IPS DF 6.9 (cell line): Measurements from ENCODE around the gene CCDC91.
"Not testable (repeated sequence)": the region's sequence is repeated elsewhere in the genome, so short reads cannot be mapped to it uniquely, and the experiment has no call there.

Experiments used
- DNase-seq: peaks from one replicate; pipeline ENCODE4 v3.0.0-alpha.2; 2013; ENCODE audit warnings: low read depth, low spot score
- H3K27ac ChIP-seq: one replicate; pipeline ENCODE4 v1.5.1; 2013; ENCODE audit warnings: low read length, control low read depth
- H3K27me3 ChIP-seq: 2 replicates; pipeline ENCODE4 v1.6.1; 2013; ENCODE audit warnings: mild to moderate bottlenecking, low read length; ENCODE audit not compliant: control insufficient read depth, insufficient read depth
- H3K36me3 ChIP-seq: 2 replicates; pipeline ENCODE4 v1.6.1; 2013; ENCODE audit warnings: low read length; ENCODE audit not compliant: control insufficient read depth, insufficient read depth
- H3K4me1 ChIP-seq: 2 replicates; pipeline ENCODE4 v1.6.1; 2013; ENCODE audit warnings: low read length; ENCODE audit not compliant: control insufficient read depth, insufficient read depth
- H3K4me3 ChIP-seq: 2 replicates; pipeline ENCODE4 v1.5.1; 2013; ENCODE audit warnings: mild to moderate bottlenecking, low read length
- H3K9me3 ChIP-seq: 2 replicates; pipeline ENCODE4 v1.6.1; 2013; ENCODE audit warnings: low read length, inconsistent platforms; ENCODE audit not compliant: control insufficient read depth, insufficient read depth
- WGBS: extraction: QIAGEN DNeasy Blood & Tissue Kit; methylation state at CpG from one replicate; pipeline ENCODE4 v1.1.7; 2013; ENCODE audit warnings: mixed read lengths, missing lambda C conversion rate; ENCODE audit not compliant: insufficient read length, insufficient coverage; 5-methylcytosine and 5-hydroxymethylcytosine counted together

CCDC91 gene

GRCh38 chr12:28479097-28479496 is 288.8 kb downstream of the CCDC91 start:
- H3K4me3 ChIP-seq, H3K27ac ChIP-seq, H3K9me3 ChIP-seq, DNase-seq, H3K27me3 ChIP-seq, H3K36me3 ChIP-seq, H3K4me1 ChIP-seq: not testable (repeated sequence)
- WGBS: no CpG with 5 or more reads among the region's 1 CpG

GRCh38 chr12:28479683-28480082 is 289.4 kb downstream of the CCDC91 start:
- Histone ChIP-seq H3K36me3 (no peaks in the 10 kb centered on the region), H3K4me1 (no peaks in the 10 kb centered on the region), H3K27me3 (no peaks in the 10 kb centered on the region), H3K4me3 (no peak overlapping the region), H3K27ac (no peak overlapping the region), H3K9me3 (no peaks in the 10 kb centered on the region)
- DNase-seq: no peak
- WGBS: no CpG with 5 or more reads among the region's 1 CpG

GRCh38 chr12:28484156-28484555 is 293.9 kb downstream of the CCDC91 start:
- no peaks in the 10 kb centered on the region; the same call in 1 of the 2 replicates for H3K4me1 ChIP-seq
- WGBS: no CpG with 5 or more reads among the region's 1 CpG
- no peak for DNase-seq
- no peak overlapping the region for H3K4me3 ChIP-seq
- no peaks in the 10 kb centered on the region for H3K27me3 ChIP-seq
- H3K27ac ChIP-seq: no peak overlapping the region
- no peaks in the 10 kb centered on the region for H3K36me3 ChIP-seq
- no peaks in the 10 kb centered on the region for H3K9me3 ChIP-seq

DNA sequence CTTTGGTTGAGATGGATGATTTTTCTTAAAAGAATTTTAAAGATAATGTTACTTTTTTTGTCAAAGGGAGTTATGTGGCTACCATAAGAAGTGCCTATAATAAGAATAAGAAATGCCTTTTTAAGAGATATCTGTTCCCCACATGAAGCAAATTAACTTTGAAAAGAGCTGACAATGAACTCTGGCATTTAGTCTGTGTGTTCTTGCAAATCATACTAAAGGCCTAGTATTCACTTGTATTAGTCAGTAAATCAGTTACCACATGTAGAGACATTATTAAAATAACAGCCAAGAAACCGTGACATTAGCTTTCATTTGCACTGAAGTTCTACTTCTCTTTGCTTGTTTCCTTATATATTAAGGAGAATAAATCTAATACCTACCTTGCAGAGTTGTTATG is 296.3 kb downstream of the CCDC91 start:
- DNase-seq: no peak
- H3K4me3 ChIP-seq: no peak overlapping the region

GRCh38 chr12:28489246-28489645 is 299.0 kb downstream of the CCDC91 start:
- no CpG with 5 or more reads among the region's 2 CpGs for WGBS
- no peak for DNase-seq
- Histone ChIP-seq H3K9me3 (no peaks in the 10 kb centered on the region), H3K4me3 (no peak overlapping the region), H3K36me3 (no peaks in the 10 kb centered on the region), H3K27ac (no peak overlapping the region), H3K27me3 (no peaks in the 10 kb centered on the region), H3K4me1 (no peaks in the 10 kb centered on the region; the same call in 1 of the 2 replicates)

More for the DNA sequence above, 296.3 kb downstream of the CCDC91 start:
- Histone ChIP-seq H3K4me1 (no peaks in the 10 kb centered on the region; the same call in 1 of the 2 replicates), H3K36me3 (no peaks in the 10 kb centered on the region), H3K27ac (no peak overlapping the region), H3K27me3 (no peaks in the 10 kb centered on the region), H3K9me3 (no peaks in the 10 kb centered on the region)
- WGBS: no CpG with 5 or more reads among the region's 1 CpG

- no peak overlapping the region for H3K27ac ChIP-seq
- no peaks in the 10 kb centered on the region for H3K36me3 ChIP-seq
- DNase-seq: no peak
- H3K4me1 ChIP-seq: peaks cover 4% of the 10 kb centered on the region; the same call in 1 of the 2 replicates
- H3K4me3 ChIP-seq: no peak overlapping the region
- H3K9me3 ChIP-seq: no peaks in the 10 kb centered on the region
- no peaks in the 10 kb centered on the region for H3K27me3 ChIP-seq
Measured at GRCh38 chr12:28497889-28498411, 307.7 kb downstream of the CCDC91 start.

GRCh38 chr12:28498850-28499249 is 308.6 kb downstream of the CCDC91 start:
- WGBS: no CpG with 5 or more reads among the region's 1 CpG
- no peaks in the 10 kb centered on the region for H3K36me3 ChIP-seq
- H3K27me3 ChIP-seq: no peaks in the 10 kb centered on the region
- H3K9me3 ChIP-seq: no peaks in the 10 kb centered on the region
- DNase-seq: no peak
- H3K4me3 ChIP-seq: no peak overlapping the region
- H3K4me1 ChIP-seq: peaks cover 4% of the 10 kb centered on the region; the same call in 1 of the 2 replicates
- H3K27ac ChIP-seq: no peak overlapping the region

DNA sequence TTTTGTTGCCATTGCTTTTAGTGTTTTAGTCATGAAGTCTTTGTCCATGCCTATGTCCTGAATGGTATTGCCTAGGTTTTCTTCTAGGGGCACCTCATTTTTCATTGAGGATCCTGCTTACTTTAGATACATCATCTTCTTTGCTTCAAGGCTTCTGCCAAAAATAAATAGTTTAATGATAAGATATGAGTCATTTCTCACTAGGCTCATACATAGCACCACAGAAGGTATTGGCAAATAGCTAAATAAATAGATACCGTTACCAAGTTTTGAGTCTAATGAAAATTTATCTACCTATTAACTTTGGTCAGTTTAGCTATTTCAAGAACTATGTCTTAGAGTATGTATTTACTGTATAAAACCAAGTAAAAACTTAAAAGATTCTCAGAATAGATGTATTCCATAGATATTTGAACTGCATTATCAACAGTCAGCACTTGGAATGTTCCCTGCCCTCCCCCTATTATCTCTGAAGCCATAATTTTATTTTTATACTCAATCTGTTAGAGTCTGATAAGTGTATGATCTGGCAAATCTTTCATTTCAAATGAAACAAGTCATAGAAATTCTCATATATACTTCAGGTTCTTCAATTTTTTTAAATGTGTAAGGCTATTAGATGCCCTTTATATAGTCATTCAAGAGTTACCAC is 310.2 kb downstream of the CCDC91 start:
- Histone ChIP-seq H3K9me3 (no peaks in the 10 kb centered on the region), H3K27ac (no peak overlapping the region), H3K27me3 (no peaks in the 10 kb centered on the region), H3K36me3 (no peaks in the 10 kb centered on the region), H3K4me1 (peaks cover 1% of the 10 kb centered on the region; the same call in 1 of the 2 replicates), H3K4me3 (no peak overlapping the region)
- DNase-seq: no peak
- no CpG with 5 or more reads among the region's 1 CpG for WGBS

- H3K27me3 ChIP-seq: no peaks in the 10 kb centered on the region
- no peaks in the 10 kb centered on the region for H3K4me1 ChIP-seq
- no peak overlapping the region for H3K4me3 ChIP-seq
- H3K9me3 ChIP-seq: no peaks in the 10 kb centered on the region
- H3K36me3 ChIP-seq: no peaks in the 10 kb centered on the region
- no peak for DNase-seq
- H3K27ac ChIP-seq: no peak overlapping the region
Measured at GRCh38 chr12:28506271-28506670, 316.0 kb downstream of the CCDC91 start.

DNA sequence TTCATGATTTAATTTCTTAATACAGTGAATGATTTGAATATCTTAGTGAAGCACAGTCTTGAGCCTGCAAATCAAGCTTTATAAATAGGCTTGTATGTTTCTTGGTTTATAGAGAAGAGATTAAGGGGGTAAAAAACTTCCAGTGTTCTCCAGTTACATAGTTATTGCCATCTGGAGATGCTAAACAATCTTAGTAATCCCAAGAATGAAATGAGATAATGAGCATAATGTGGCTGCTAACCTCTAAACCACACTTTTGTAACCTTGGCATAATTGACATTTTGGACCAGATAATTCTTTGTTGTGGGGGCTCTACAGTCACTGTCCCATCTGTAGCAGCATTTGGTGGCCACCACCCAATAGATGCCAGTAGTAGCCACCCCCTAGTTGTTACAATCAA is 316.8 kb downstream of the CCDC91 start:
- DNase-seq: no peak
- Histone ChIP-seq H3K9me3 (no peaks in the 10 kb centered on the region), H3K4me3 (no peak overlapping the region), H3K36me3 (no peaks in the 10 kb centered on the region), H3K27ac (no peak overlapping the region), H3K27me3 (no peaks in the 10 kb centered on the region), H3K4me1 (no peaks in the 10 kb centered on the region)

GRCh38 chr12:28507867-28508266 is 317.6 kb downstream of the CCDC91 start:
- Histone ChIP-seq H3K27me3 (no peaks in the 10 kb centered on the region), H3K27ac (no peak overlapping the region), H3K4me3 (no peak overlapping the region), H3K36me3 (no peaks in the 10 kb centered on the region), H3K4me1 (no peaks in the 10 kb centered on the region), H3K9me3 (no peaks in the 10 kb centered on the region)
- no CpG with 5 or more reads among the region's 3 CpGs for WGBS
- no peak for DNase-seq
